K562 (cell line): Measurements from ENCODE around the gene PRRT2. TPM values are rescaled to one million over a fixed set of nuclear protein-coding genes. Genes with fewer than 3 reads are reported as not detected.
A peak's percentile ranks its signal among the peaks of the same experiment; 100 is the strongest.

ENCODE experiments used
- ATAC-seq: fragments of 200-7000 bp; cut with Tn5 transposase; 3 replicates; pipeline ENCODE4 v1.9.1; 2020; ENCODE audit warnings: moderate library complexity
- BruUV-seq: library from RNA; stranded (reverse); fragments of 400-500 nt; replicated peaks from 2 replicates; lab custom pipeline; 2021; lab: Mats Ljungman, UMichigan
- CTCF ChIA-PET: fragments of 300-600 bp; formaldehyde crosslinking; extraction: SDS; loops from one replicate; lab custom pipeline; 2021; ENCODE audit warnings: low intra/inter-chr PET ratio; lab: Yijun Ruan, JAX
- POLR2A ChIA-PET: fragments of 300-600, 350-650 bp; sonication (Branson Sonifier 250); formaldehyde crosslinking; extraction: SDS; loops from one replicate; lab custom pipeline; 2021; ENCODE audit warnings: antibody characterized with exemption, inconsistent platforms; lab: Yijun Ruan, JAX
- DNase-seq, 4 experiments: peaks; one replicate each; pipeline versions ENCODE4 v3.0.0 to v3.0.0-alpha.2; 2011 to 2018; ENCODE audit warnings: low spot score in 3 of 4, mixed read lengths in 3 of 4; ENCODE audit errors: extremely low read depth in 1 of 4
- FAIRE-seq: peaks from 2 replicates; lab custom pipeline; 2011; peaks lifted over from hg19 to GRCh38; lab: Jason Lieb, UNC
- H2AFZ ChIP-seq: 2 replicates; pipeline ENCODE4 v1.6.0; 2011; ENCODE audit warnings: low read depth, low read length, control low read depth, inconsistent platforms
- H3K27ac ChIP-seq: fragments of 200-600 bp; 3 replicates; pipeline ENCODE4 v1.8.0; 2011; ENCODE audit warnings: low read depth, mild to moderate bottlenecking, control low read depth, inconsistent platforms, low read length, moderate library complexity, mixed read lengths; ENCODE audit errors: extremely low read depth
- H3K27me3 ChIP-seq, 2 experiments: fragments of 300-600 bp in 1 of 2; 2 replicates in 1 of 2; 3 replicates in 1 of 2; pipeline versions ENCODE4 v1.6.0 to v1.8.0; 2011; ENCODE audit warnings: inconsistent platforms in 2 of 2, low read length in 2 of 2, mild to moderate bottlenecking in 1 of 2, mixed read lengths in 1 of 2, moderate library complexity in 1 of 2; ENCODE audit not compliant: control insufficient read depth in 2 of 2, insufficient read depth in 2 of 2
- H3K36me3 ChIP-seq: fragments of 300-600 bp; 3 replicates; pipeline ENCODE4 v1.8.0; 2011; ENCODE audit warnings: mild to moderate bottlenecking, low read length, inconsistent platforms; ENCODE audit not compliant: control insufficient read depth, insufficient read depth
- H3K4me1 ChIP-seq, 2 experiments: fragments of 200-600 bp in 1 of 2; replicated peaks in 1 of 2; 2 replicates in 1 of 2; 3 replicates in 1 of 2; pipeline versions ENCODE4 v1.5.1 to v1.8.0; 2011; ENCODE audit warnings: inconsistent platforms in 2 of 2, low read length in 2 of 2, mild to moderate bottlenecking in 1 of 2, mixed read lengths in 1 of 2, moderate library complexity in 1 of 2; ENCODE audit not compliant: control insufficient read depth in 2 of 2, insufficient read depth in 2 of 2
- H3K4me2 ChIP-seq: 2 replicates; pipeline ENCODE4 v1.6.1; 2011; ENCODE audit warnings: low read length, control low read depth, inconsistent platforms, mixed read lengths; ENCODE audit not compliant: insufficient read depth
- H3K4me3 ChIP-seq: fragments of 200-600 bp; sonication (generic), shearing (Covaris generic); 2 replicates; pipeline ENCODE4 v1.5.1; 2016; ENCODE audit warnings: control low read depth, inconsistent platforms
- H3K79me2 ChIP-seq: fragments of 200-600 bp; 3 replicates; pipeline ENCODE4 v1.8.0; 2011; ENCODE audit warnings: low read length, inconsistent platforms; ENCODE audit not compliant: control insufficient read depth, insufficient read depth
- H3K9ac ChIP-seq, 2 experiments: 2 replicates each; pipeline versions ENCODE4 v1.6.0 to v1.6.1; 2011; ENCODE audit warnings: low read depth in 2 of 2, low read length in 2 of 2, control low read depth in 1 of 2, inconsistent platforms in 1 of 2, mild to moderate bottlenecking in 1 of 2, mixed read lengths in 1 of 2; ENCODE audit not compliant: insufficient read depth in 1 of 2
- H3K9me1 ChIP-seq: one replicate; pipeline ENCODE4 v1.6.0; 2011; ENCODE audit warnings: inconsistent platforms, mild to moderate bottlenecking, low read length, moderate library complexity; ENCODE audit not compliant: control insufficient read depth, insufficient read depth
- H3K9me3 ChIP-seq: replicated peaks from 2 replicates; pipeline ENCODE4 v1.5.1; 2011; ENCODE audit warnings: low read depth, low read length, inconsistent platforms; ENCODE audit not compliant: control insufficient read depth, insufficient read depth
- H4K20me1 ChIP-seq: replicated peaks from 2 replicates; pipeline ENCODE4 v1.6.1; 2011; ENCODE audit warnings: low read length, inconsistent platforms, mixed read lengths; ENCODE audit not compliant: control insufficient read depth, insufficient read depth
- BRD4 ChIP-seq: fragments of 200-600 bp; sonication (generic); IDR thresholded peaks from 2 replicates; pipeline ENCODE4 v1.6.1; 2017; ENCODE audit warnings: inconsistent platforms
- CHCHD3 ChIP-seq: fragments of 250-450 bp; sonication (Bioruptor Pico); IDR thresholded peaks from 2 replicates; pipeline ENCODE4 v2.1.2; 2022; ENCODE audit warnings: mild to moderate bottlenecking
- EGR1 ChIP-seq: fragments of 450-650 bp; conservative IDR thresholded peaks from 2 replicates; pipeline ENCODE4 v1.6.1; 2017; ENCODE audit warnings: mild to moderate bottlenecking
- KLF1 ChIP-seq: fragments of 450-650 bp; IDR thresholded peaks from 2 replicates; pipeline ENCODE4 v1.6.1; 2016; ENCODE audit warnings: missing genetic modification characterization, missing compliant biosample characterization
- POLR2A ChIP-seq: fragments of 450-650 bp; conservative IDR thresholded peaks from 2 replicates; pipeline ENCODE4 v1.6.1; 2016
- RBFOX2 ChIP-seq: fragments of 200-400 bp; formaldehyde crosslinking; IDR thresholded peaks from 2 replicates; pipeline ENCODE4 v1.6.1; 2017; ENCODE audit warnings: low read depth, mild to moderate bottlenecking, low read length, moderate library complexity
- RBM25 ChIP-seq: fragments of 200-400 bp; formaldehyde crosslinking; IDR thresholded peaks from 2 replicates; pipeline ENCODE4 v1.6.1; 2018; ENCODE audit warnings: low read length, low read depth, moderate library complexity; ENCODE audit not compliant: severe bottlenecking
- ZKSCAN1 ChIP-seq: fragments of 150-350 bp; IDR thresholded peaks from 2 replicates; pipeline ENCODE4 v1.6.1; 2016; ENCODE audit warnings: low read depth, low read length
- ZNF431 ChIP-seq: sonication (generic); formaldehyde crosslinking; IDR thresholded peaks from 2 replicates; pipeline ENCODE4 v1.8.0; 2022; ENCODE audit warnings: mild to moderate bottlenecking, missing genetic modification reagents
- WGBS: fragments of 100-300 bp; shearing (Covaris generic); methylation state at CpG from one replicate; pipeline ENCODE4 v1.1.6; 2016; ENCODE audit warnings: low coverage, mixed read lengths; ENCODE audit not compliant: insufficient coverage; ENCODE audit errors: missing lambda C conversion rate; 5-methylcytosine and 5-hydroxymethylcytosine counted together
- in situ Hi-C: fragments of 300-500 bp; cut with MboI; formaldehyde crosslinking; loops from 4 replicates; pipeline ENCODE4 v1.15.0; 2018; ENCODE audit warnings: inconsistent platforms, mixed read lengths
- intact Hi-C: fragments of 100-400 bp; cut with micrococcal nuclease; formaldehyde crosslinking; loops from 2 replicates; pipeline ENCODE4 v1.14.2; 2022
- polyA plus RNA-seq, 8 experiments: library from polyadenylated mRNA; depleted of rRNA in 4 of 8; stranded (reverse) in 5 of 8; unstranded in 3 of 8; fragments of >200 nt; fragmentation: Nextera tagmentation in 2 of 8; fragmentation: Illumina TruSeq in 1 of 8; extraction: Ambion mirVana in 2 of 8; extraction: Trizol in 1 of 8; gene quantifications; 2 replicates each; pipeline versions ENCODE4 v1.2.1 to v1.2.3, GENCODE V29; 2011 to 2014; ENCODE audit warnings: inconsistent platforms in 1 of 8, missing spikeins in 1 of 8
- total RNA-seq, 7 experiments: library from RNA; depleted of rRNA in 6 of 7; stranded (reverse); fragments of >200 nt in 6 of 7; fragmentation: Illumina TruSeq in 2 of 7; extraction: Trizol in 2 of 7; gene quantifications; 2 replicates each; pipeline versions ENCODE4 v1.2.1 to v1.2.3, GENCODE V29; 2011 to 2021; ENCODE audit warnings: low replicate concordance in 1 of 7
- TF ChIP-seq, protein P1 (sequence below): fragments of 450-650 bp; IDR thresholded peaks from 2 replicates; pipeline ENCODE4 v1.7.0; 2016; ENCODE audit warnings: borderline replicate concordance
- TF ChIP-seq, protein P2 (sequence below): fragments of 450-650 bp; IDR thresholded peaks from 2 replicates; pipeline ENCODE4 v1.6.1; 2018; ENCODE audit not compliant: partially characterized antibody

PRRT2 gene
- total and polyA plus RNA-seq, 9 of the 15 experiments (the other 6 are each of a cell fraction or from before 2014, with no cell fraction given) = 0.11 to 1.0 (median 0.42) TPM; not detected in 2

DNA sequence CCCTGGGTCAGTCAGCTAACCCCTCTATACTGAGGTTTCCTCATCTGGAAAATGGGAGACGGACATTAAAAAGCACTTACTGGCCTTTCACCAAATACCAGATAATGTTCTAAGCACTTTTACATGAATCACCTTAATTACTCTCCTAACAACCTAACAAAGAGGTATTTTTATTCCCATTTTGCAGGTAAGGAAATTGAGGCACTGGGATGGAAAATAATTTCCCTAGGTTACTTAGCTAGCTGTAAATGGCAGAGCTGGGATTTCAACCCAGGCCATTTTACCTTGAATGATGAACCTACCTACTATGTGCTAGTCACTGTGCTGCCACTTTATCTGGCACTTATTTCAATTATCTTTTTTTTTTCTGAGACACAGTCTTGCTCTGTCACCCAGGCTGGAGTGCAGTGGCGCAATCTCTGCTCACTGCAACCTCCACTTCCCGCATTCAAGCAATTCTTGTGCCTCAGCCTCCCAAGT is 17.7 kb upstream of the PRRT2 start:
- TF ChIP-seq ZKSCAN1 = peak; percentile 79
- TF ChIP-seq RBM25 = peak; percentile 62
- TF ChIP-seq BRD4 = no peak
- 0 out of 2 replicates have a peak, but pooled peaks have one; percentile 19 for TF ChIP-seq RBFOX2
- peaks cover 74% of the 10 kb centered on the region for H3K36me3 ChIP-seq
- no peak overlapping the region for H2AFZ ChIP-seq
- H4K20me1 ChIP-seq = peaks cover 10% of the 10 kb centered on the region; the same call in 1 of the 2 replicates
- ATAC-seq (no peak), DNase-seq (no peak), FAIRE-seq (no peak)
- H3K27ac ChIP-seq = no peak overlapping the region
- ChIA-PET CTCF (no interaction called here), POLR2A (interaction anchor here (0.5 to 7.1 kb wide), 4 partner anchors 8 to 26 kb away, joined by 3 to 114 read pairs (median 3); no protein-coding TSS in a partner anchor)
- H3K4me2 ChIP-seq = no peak overlapping the region
- in situ Hi-C loops (no loop called here), intact Hi-C loops (no loop called here)
- no peaks in the 10 kb centered on the region for H3K9me1 ChIP-seq
- no peak overlapping the region for H3K9ac ChIP-seq
- no TSS peak for BruUV-seq
- peaks cover 14 to 17% of the 10 kb centered on the region in 2 experiments for H3K4me1 ChIP-seq
- 91% methylated on average over 3 of the region's 3 CpGs for WGBS
- peaks cover 76% of the 10 kb centered on the region for H3K79me2 ChIP-seq
- no peaks in the 10 kb centered on the region for H3K27me3 ChIP-seq
- H3K4me3 ChIP-seq = no peak overlapping the region
- H3K9me3 ChIP-seq = no peaks in the 10 kb centered on the region

DNA sequence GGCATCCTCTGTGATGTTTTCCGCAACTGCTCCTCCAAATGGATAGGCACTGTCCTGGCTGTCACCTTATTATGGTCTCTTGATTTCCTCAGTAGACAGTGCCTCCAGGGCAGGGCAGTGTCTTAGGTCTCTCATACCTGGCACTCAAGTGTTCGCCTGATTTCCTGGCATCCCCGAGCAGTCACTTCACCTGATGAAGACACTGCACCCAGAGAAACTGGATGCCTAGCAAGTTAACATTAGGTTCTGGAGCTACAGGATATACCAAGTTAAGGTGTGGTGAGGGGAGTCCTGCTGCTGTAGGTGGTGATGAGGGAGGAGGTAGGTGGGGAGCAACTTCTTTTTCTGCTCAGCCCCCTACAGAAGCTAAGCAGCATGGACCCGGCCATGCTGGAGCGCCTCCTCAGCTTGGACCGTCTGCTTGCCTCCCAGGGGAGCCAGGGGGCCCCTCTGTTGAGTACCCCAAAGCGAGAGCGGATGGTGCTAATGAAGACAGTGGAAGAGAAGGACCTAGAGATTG is 9.5 kb upstream of the PRRT2 start:
- Histone ChIP-seq H4K20me1 (no peaks in the 10 kb centered on the region), H3K9me3 (no peaks in the 10 kb centered on the region), H3K9ac (no peak overlapping the region), H3K36me3 (peaks cover 72% of the 10 kb centered on the region), H3K9me1 (no peaks in the 10 kb centered on the region), H3K27ac (peak overlapping the region; percentile 2; the same call in 1 of the 3 replicates), H2AFZ (no peak overlapping the region), H3K4me3 (no peak overlapping the region), H3K27me3 (no peaks in the 10 kb centered on the region), H3K4me1 (peaks cover 13 to 17% of the 10 kb centered on the region in 2 experiments; a peak in 4 of 5 replicates), H3K4me2 (no peak overlapping the region), H3K79me2 (peaks cover 14% of the 10 kb centered on the region)
- DNase-seq = no peak
- 94% methylated on average over 8 of the region's 8 CpGs for WGBS
- FAIRE-seq = no peak
- ChIA-PET CTCF (no interaction called here), POLR2A (interaction anchor here (0.7 to 6.0 kb wide), 8 partner anchors 10 to 796 kb away, joined by 3 to 114 read pairs (median 3); partner anchors contain the start of genes KIF22 and PAGR1)
- intact Hi-C loops = no loop called here
- BruUV-seq = no TSS peak
- in situ Hi-C loops = no loop called here
- no peak for ATAC-seq
- TF ChIP-seq CHCHD3 (CRISPR knock-in tag) (no peak), POLR2A (peak; percentile 18; the same call in 1 of the 2 replicates), KLF1 (no peak), EGR1 (no peak), ZNF431 (CRISPR knock-in tag) (no peak)
- TF ChIP-seq, protein P1, sequence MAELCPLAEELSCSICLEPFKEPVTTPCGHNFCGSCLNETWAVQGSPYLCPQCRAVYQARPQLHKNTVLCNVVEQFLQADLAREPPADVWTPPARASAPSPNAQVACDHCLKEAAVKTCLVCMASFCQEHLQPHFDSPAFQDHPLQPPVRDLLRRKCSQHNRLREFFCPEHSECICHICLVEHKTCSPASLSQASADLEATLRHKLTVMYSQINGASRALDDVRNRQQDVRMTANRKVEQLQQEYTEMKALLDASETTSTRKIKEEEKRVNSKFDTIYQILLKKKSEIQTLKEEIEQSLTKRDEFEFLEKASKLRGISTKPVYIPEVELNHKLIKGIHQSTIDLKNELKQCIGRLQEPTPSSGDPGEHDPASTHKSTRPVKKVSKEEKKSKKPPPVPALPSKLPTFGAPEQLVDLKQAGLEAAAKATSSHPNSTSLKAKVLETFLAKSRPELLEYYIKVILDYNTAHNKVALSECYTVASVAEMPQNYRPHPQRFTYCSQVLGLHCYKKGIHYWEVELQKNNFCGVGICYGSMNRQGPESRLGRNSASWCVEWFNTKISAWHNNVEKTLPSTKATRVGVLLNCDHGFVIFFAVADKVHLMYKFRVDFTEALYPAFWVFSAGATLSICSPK = no peak
- TF ChIP-seq, protein P2, sequence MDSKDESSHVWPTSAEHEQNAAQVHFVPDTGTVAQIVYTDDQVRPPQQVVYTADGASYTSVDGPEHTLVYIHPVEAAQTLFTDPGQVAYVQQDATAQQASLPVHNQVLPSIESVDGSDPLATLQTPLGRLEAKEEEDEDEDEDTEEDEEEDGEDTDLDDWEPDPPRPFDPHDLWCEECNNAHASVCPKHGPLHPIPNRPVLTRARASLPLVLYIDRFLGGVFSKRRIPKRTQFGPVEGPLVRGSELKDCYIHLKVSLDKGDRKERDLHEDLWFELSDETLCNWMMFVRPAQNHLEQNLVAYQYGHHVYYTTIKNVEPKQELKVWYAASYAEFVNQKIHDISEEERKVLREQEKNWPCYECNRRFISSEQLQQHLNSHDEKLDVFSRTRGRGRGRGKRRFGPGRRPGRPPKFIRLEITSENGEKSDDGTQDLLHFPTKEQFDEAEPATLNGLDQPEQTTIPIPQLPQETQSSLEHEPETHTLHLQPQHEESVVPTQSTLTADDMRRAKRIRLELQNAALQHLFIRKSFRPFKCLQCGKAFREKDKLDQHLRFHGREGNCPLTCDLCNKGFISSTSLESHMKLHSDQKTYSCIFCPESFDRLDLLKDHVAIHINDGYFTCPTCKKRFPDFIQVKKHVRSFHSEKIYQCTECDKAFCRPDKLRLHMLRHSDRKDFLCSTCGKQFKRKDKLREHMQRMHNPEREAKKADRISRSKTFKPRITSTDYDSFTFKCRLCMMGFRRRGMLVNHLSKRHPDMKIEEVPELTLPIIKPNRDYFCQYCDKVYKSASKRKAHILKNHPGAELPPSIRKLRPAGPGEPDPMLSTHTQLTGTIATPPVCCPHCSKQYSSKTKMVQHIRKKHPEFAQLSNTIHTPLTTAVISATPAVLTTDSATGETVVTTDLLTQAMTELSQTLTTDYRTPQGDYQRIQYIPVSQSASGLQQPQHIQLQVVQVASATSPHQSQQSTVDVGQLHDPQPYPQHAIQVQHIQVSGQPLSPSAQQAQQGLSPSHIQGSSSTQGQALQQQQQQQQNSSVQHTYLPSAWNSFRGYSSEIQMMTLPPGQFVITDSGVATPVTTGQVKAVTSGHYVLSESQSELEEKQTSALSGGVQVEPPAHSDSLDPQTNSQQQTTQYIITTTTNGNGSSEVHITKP = peak; percentile 82
